Small intestine (tissue), 7 donors: Measurements from ENCODE around the gene UQCRC2. TPM values are rescaled to one million over a fixed set of nuclear protein-coding genes. Genes with fewer than 3 reads are reported as not detected.

Experiments
- DNase-seq, 2 donors: peaks; one replicate each; pipeline versions ENCODE4 v3.0.0 to v3.0.0-alpha.2; 2013
- FAIRE-seq: peaks from 2 replicates; lab custom pipeline; 2012; peaks lifted over from hg19 to GRCh38; lab: Jason Lieb, UNC
- H3K27ac ChIP-seq, 3 donors: one replicate each; pipeline ENCODE4 v1.5.1; 2013; ENCODE audit warnings: low read length in 2 of 3, mild to moderate bottlenecking in 2 of 3, control low read depth in 1 of 3, inconsistent platforms in 1 of 3, low read depth in 1 of 3, moderate library complexity in 1 of 3
- H3K27me3 ChIP-seq, 3 donors: one replicate each; pipeline ENCODE4 v1.6.1; 2013; ENCODE audit warnings: low read length in 3 of 3, inconsistent platforms in 1 of 3; ENCODE audit not compliant: control insufficient read depth in 3 of 3, insufficient read depth in 3 of 3
- H3K36me3 ChIP-seq, 3 donors: one replicate each; pipeline ENCODE4 v1.6.1; 2013; ENCODE audit warnings: low read length in 3 of 3, inconsistent platforms in 1 of 3, low read depth in 1 of 3, mild to moderate bottlenecking in 1 of 3, moderate library complexity in 1 of 3; ENCODE audit not compliant: control insufficient read depth in 3 of 3, insufficient read depth in 2 of 3
- H3K4me1 ChIP-seq, 3 donors: one replicate each; pipeline ENCODE4 v1.6.1; 2013; ENCODE audit warnings: low read length in 2 of 3, inconsistent platforms in 1 of 3, low read depth in 1 of 3, mild to moderate bottlenecking in 1 of 3, moderate library complexity in 1 of 3; ENCODE audit not compliant: control insufficient read depth in 3 of 3, insufficient read depth in 2 of 3
- H3K4me3 ChIP-seq, 3 donors: one replicate each; pipeline ENCODE4 v1.5.1; 2013; ENCODE audit warnings: low read length in 3 of 3, control low read depth in 1 of 3, inconsistent platforms in 1 of 3, low read depth in 1 of 3, mild to moderate bottlenecking in 1 of 3, moderate library complexity in 1 of 3
- H3K9me3 ChIP-seq, 2 donors: one replicate each; pipeline ENCODE4 v1.6.1; 2013; ENCODE audit warnings: low read depth in 1 of 2, low read length in 1 of 2; ENCODE audit not compliant: control insufficient read depth in 2 of 2, insufficient read depth in 1 of 2
- WGBS, 3 donors: extraction: QIAGEN DNeasy Blood & Tissue Kit; methylation state at CpG; one replicate each; pipeline ENCODE4 v1.1.7; 2013; 5-methylcytosine and 5-hydroxymethylcytosine counted together
- polyA plus RNA-seq, 4 donors: library from polyadenylated mRNA; stranded (reverse) in 3 of 4; unstranded in 1 of 4; fragments of 200-250 nt in 3 of 4; fragments of 120-200 nt in 1 of 4; gene quantifications; one replicate each; pipeline versions ENCODE4 v1.2.1 to v1.2.3, GENCODE V29; 2013
- donor health status: healthy with polysubstance abuse.
- donor health status: control.
- donor health status: control.
- donor health status: Bipolar disorder and iron deficiency.
- donor health status: healthy.

UQCRC2 gene
- polyA plus RNA-seq, 4 donors = 245 to 408 (median 299) TPM

GRCh38 chr16:22007159-22007508 is 54.0 kb downstream of the UQCRC2 start:
- FAIRE-seq = no peak
- Histone ChIP-seq H3K4me3 (peak overlapping the region in 2 of 3 donors; percentile 89 to 95), H3K27ac (peak overlapping the region; percentile 70 to 91 (median 82)), H3K36me3 (no peaks in the 10 kb centered on the region), H3K9me3 (no peaks in the 10 kb centered on the region), H3K4me1 (peaks cover 2 to 6% (median 5%) of the 10 kb centered on the region in 3 donors), H3K27me3 (no peaks in the 10 kb centered on the region)
- 5 to 10% (median 10%) methylated on average over 8 of the region's 8 CpGs for WGBS, 3 donors
- no peak for DNase-seq

DNA sequence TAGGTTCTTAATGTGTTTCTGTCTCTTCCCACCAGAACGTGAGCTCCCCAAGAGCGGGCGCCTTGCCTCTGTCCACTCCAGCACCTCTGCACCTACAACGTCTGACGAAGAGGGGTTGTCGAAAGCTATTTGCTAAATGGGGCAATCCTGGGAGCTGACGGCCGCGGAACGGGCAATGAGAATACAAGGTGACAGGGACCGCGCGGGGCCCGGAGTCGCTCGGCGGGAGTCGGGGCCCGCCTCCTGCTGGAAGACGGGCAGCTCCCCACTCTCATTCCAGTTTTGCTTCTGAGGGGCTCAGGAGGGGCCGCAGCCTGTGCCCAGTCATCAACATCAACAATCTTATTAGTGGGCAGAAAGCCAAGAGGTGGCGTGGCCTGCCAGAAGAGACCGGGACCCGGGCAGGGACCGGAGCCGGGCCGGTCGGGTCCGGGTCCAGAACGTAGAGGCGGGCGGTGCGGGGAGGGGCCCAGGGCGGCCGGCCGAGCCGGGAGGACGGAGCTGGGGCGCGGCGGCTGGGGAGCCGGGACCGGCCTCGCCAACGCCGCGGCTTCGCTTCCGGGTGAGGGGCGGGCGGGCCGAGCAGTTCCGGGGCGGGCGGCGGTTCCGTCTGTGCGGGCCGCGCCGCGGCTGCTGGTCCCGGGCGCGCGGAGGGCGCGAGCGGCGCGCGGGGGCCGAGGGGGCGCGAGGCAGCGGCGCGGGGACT is 54.5 kb downstream of the UQCRC2 start, which contains the start of gene MOSMO:
MOSMO (plus strand) TSS at position 603 of the 706 bp plus-strand sequence. CDS start 191 bp downstream, outside the sequence.
- Histone ChIP-seq H3K27ac (peak within 1 kb of the TSS; percentile 70 to 91 (median 82)), H3K27me3 (no peaks in the 10 kb centered on the region), H3K4me1 (peaks cover 2 to 6% (median 5%) of the 10 kb centered on the region in 3 donors), H3K9me3 (no peaks in the 10 kb centered on the region), H3K4me3 (peak within 1 kb of the TSS; percentile 89 to 96 (median 95)), H3K36me3 (no peaks in the 10 kb centered on the region)
- peak; percentile 65 to 81 for DNase-seq
- 0 to 1% (median 1%) methylated on average over 50 to 78 of the region's 78 CpGs for WGBS, 3 donors
- no peak for FAIRE-seq

DNA sequence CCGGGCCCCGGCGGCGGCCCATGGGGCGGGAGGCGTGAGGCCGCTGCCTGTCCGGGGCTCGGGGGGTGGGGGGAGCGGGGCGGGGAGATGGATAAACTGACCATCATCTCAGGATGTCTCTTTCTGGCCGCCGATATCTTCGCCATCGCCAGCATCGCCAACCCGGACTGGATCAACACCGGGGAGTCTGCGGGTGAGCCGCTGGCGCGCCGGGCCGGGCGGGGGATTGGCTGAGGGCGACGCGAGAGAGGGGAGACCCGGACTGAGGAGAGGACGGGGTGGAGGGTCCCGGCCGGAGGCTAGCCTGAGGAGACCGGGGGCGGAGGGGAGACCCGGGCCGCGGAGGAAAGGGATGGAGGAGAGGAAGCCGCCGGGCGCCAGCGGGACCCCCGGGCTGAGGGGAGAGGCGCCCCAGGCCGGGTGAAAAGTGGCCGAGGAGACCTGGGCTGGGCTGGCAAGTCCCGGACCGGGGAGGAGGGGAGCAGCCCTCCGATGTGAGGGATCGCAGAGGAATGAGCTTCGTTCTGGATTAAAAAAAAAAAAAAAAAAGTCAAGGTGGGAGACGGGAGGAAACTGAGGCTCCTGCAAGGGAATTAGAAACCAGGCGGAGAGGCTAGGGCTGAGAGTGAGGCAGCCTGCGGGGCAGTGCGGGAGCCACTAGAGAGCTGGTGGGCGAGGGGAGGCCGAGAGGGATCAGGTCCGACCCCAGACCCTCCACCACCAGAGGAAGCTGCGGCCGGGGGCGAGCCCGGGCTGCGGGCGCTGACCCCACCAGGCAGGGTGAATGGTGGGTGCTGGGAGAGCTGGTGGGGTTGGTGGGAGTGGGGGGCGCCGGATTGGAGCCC is 55.3 kb downstream of the UQCRC2 start:
- H3K36me3 ChIP-seq = no peaks in the 10 kb centered on the region
- H3K27ac ChIP-seq = peak overlapping the region in 1 of 3 donors; percentile 34
- DNase-seq (peak in 1 of 2 donors; percentile 36), FAIRE-seq (no peak)
- H3K9me3 ChIP-seq = no peaks in the 10 kb centered on the region
- 0 to 1% (median 1%) methylated on average over 33 to 65 of the region's 65 CpGs for WGBS, 3 donors
- no peaks in the 10 kb centered on the region for H3K27me3 ChIP-seq
- peak overlapping the region; percentile 86 to 96 (median 95) for H3K4me3 ChIP-seq
- peaks cover 2 to 9% (median 5%) of the 10 kb centered on the region in 3 donors for H3K4me1 ChIP-seq

GRCh38 chr16:22010902-22011301 is 57.7 kb downstream of the UQCRC2 start:
- Histone ChIP-seq H3K4me1 (peaks cover 2 to 17% (median 5%) of the 10 kb centered on the region in 3 donors), H3K36me3 (no peaks in the 10 kb centered on the region), H3K4me3 (no peak overlapping the region), H3K27me3 (no peaks in the 10 kb centered on the region), H3K27ac (no peak overlapping the region), H3K9me3 (no peaks in the 10 kb centered on the region)
- no peak for FAIRE-seq
- no peak for DNase-seq
- 34 to 60% (median 60%) methylated on average over 5 of the region's 5 CpGs for WGBS, 3 donors

- 22 to 31% (median 25%) methylated on average over 2 of the region's 2 CpGs for WGBS, 3 donors
- H3K27me3 ChIP-seq = no peaks in the 10 kb centered on the region
- H3K36me3 ChIP-seq = no peaks in the 10 kb centered on the region
- no peaks in the 10 kb centered on the region for H3K9me3 ChIP-seq
- no peak overlapping the region for H3K27ac ChIP-seq
- peaks cover under 1 to 14% (median 2%) of the 10 kb centered on the region in 3 donors for H3K4me1 ChIP-seq
- H3K4me3 ChIP-seq = no peak overlapping the region
- FAIRE-seq = no peak
- DNase-seq = no peak
These were observed 59.1 kb downstream of the UQCRC2 start for GRCh38 chr16:22012241-22012640.

GRCh38 chr16:22013486-22013885 is 60.3 kb downstream of the UQCRC2 start:
- H3K27me3 ChIP-seq = no peaks in the 10 kb centered on the region
- no peak overlapping the region for H3K4me3 ChIP-seq
- WGBS, 3 donors = 66 to 76% (median 71%) methylated on average over 4 of the region's 4 CpGs
- no peak overlapping the region for H3K27ac ChIP-seq
- no peaks in the 10 kb centered on the region for H3K36me3 ChIP-seq
- H3K9me3 ChIP-seq = no peaks in the 10 kb centered on the region
- DNase-seq (no peak), FAIRE-seq (no peak)
- peaks cover 0 to 16% (median 2%) of the 10 kb centered on the region in 3 donors for H3K4me1 ChIP-seq

DNA sequence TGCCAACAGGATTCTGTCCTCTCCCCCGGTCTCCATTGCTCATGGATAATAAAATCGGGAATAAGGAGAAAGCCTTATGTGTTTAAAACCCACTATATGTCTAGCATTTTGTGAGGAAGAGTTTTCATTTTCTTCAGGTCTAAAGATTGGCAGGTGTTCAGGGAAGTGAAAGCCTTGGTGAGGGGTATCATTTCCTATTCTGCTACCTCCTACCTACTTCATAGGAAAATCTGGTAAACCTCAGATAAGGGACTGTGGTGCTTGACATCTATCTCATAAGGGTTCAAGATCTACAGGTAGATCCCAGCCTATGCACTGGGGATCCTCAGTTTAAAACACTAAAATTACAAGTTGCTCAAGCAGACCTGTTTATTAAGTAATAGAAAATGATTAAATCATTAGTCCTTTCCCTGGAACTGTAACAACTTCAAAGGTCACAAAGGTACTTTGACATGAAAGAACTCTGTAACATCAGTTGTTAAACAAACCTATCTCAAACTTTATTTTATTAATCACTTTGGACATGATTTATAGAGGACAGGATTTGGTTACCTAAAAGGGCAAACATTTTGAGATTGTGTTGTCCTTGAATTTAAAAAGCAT is 61.2 kb downstream of the UQCRC2 start:
- Histone ChIP-seq H3K27me3 (no peaks in the 10 kb centered on the region), H3K4me3 (no peak overlapping the region), H3K27ac (no peak overlapping the region), H3K4me1 (peaks cover 0 to 14% (median 2%) of the 10 kb centered on the region in 3 donors), H3K36me3 (no peaks in the 10 kb centered on the region), H3K9me3 (no peaks in the 10 kb centered on the region)
- DNase-seq (peak; percentile 28 to 73), FAIRE-seq (peak; percentile 44)
- WGBS, 3 donors = 23 to 57% (median 32%) methylated on average over 2 of the region's 2 CpGs

DNA sequence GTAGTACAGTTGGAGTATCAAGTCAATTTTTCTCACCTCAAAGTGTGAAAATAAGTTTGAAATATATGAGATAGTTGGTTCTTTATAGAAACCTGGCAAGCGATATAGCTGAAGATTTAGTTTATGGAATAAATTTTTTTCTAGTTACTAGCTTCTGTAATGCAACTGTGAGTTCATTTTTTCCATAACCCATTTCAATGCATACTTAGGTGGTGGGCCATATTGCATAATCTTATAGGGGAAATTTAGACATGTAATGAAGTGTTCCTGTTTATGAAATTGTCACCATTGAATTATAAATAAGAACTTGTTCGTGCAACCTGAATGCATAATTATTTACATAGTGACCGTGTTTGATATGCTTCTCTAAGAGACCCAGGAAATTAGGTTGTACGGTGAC is 63.8 kb downstream of the UQCRC2 start:
- Histone ChIP-seq H3K27ac (no peak overlapping the region), H3K27me3 (no peaks in the 10 kb centered on the region), H3K36me3 (no peaks in the 10 kb centered on the region), H3K9me3 (no peaks in the 10 kb centered on the region), H3K4me3 (no peak overlapping the region), H3K4me1 (peaks cover 0 to 14% (median 0%) of the 10 kb centered on the region in 3 donors)
- 57 to 67% (median 66%) methylated on average over 4 of the region's 4 CpGs for WGBS, 3 donors
- DNase-seq (no peak), FAIRE-seq (no peak)
